Measurements from ENCODE around the gene SENP3. TPM values are rescaled to one million over a fixed set of nuclear protein-coding genes. Genes with fewer than 3 reads are reported as not detected.
"Not testable (repeated sequence)": the region's sequence is repeated elsewhere in the genome, so short reads cannot be mapped to it uniquely, and the experiment has no call there.

Gene SENP3
- total and polyA plus RNA-seq, 2 experiments from 2014 or later: 1.9 to 82.5 TPM

DNA sequence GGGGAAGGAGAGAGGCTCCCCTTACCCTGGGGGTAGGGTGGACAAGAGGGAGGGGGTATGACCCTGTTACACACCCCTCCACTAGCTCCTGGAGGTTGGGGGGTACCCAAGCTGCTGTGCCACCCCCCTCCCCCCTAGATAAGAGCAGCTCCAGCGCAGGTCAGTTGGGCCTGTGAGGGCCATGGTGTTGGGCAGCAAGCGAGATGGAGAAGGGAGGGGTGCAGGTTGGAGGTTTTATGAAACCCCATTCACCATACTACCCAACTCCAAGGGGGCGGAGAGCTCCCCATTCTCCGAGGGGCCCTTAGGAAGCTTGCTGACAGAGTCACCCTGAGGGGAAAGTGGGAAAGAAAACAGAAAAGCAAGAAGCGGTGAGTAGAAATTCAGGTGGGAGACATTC, 29.9 kb downstream of the SENP3 start:
- Histone ChIP-seq H3K79me2 (ENCODE audit: insufficient read depth) (no peaks in the 10 kb centered on the region; the same call in 1 of the 2 replicates), H3K4me2 (ENCODE audit: unreplicated experiment) (no peak overlapping the region), H3K36me3 (ENCODE audit: low read depth) (peaks cover 42% of the 10 kb centered on the region), H3K9me2 (ENCODE audit: insufficient read depth) (no peaks in the 10 kb centered on the region), H3K9me3 (ENCODE audit: low read depth) (no peaks in the 10 kb centered on the region), H3K27me3 (replicated peaks; ENCODE audit: insufficient read depth) (no peaks in the 10 kb centered on the region), H3K4me3 (no peak overlapping the region), H2AFZ (no peak overlapping the region), H3F3A (ENCODE audit: insufficient read depth) (peaks cover 38% of the 10 kb centered on the region), H4K20me1 (ENCODE audit: insufficient read depth) (no peaks in the 10 kb centered on the region), H3K27ac (no peak overlapping the region), H3K4me1 (ENCODE audit: insufficient read depth) (peaks cover 34% of the 10 kb centered on the region), H3K9ac (no peak overlapping the region)
- TF ChIP-seq EZH2 (IDR thresholded peaks at IDR 0.05; ENCODE audit: insufficient read depth, poor library complexity, severe bottlenecking) (no peak), EZH2phosphoT487 (IDR thresholded peaks at IDR 0.05; ENCODE audit: insufficient read depth, low read depth) (no peak)
- 88% methylated on average over 5 of the region's 5 CpGs for WGBS, 2 experiments (ENCODE audit: low coverage in 1 of 2, low lambda C conversion rate in 2 of 2, missing lambda C conversion rate in 2 of 2)
- DNase-seq: no peak
- in situ Hi-C loops (cut with MboI): no loop called here

DNA sequence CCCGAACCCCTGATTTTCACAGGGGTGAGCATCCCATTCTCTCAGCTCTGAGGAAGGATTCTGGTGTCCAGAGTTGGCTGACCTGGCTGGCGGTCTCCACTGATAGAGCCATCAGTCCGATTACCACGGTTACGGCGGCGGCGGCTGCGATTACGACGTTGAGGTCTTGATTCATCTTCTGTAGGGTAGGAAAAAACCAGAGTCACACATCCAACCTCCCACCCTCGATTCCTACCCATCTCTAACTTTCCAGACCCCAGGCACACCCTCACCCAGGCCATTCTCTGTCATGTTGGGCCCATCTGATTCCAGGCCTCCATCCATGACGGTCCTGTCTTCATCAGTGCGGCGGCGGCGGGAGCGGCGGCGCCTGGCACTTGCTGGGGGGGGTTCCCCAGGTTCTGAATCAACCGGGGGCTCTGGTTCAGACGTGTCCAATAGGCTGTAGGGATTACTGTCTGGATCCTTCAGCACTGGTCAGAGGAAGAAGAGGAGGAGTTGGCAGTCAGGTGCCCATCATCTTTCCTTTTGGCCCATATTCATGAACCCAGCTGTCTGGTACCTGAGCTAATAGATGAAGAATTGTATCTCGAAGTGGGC, 30.8 kb downstream of the SENP3 start:
- 90 to 91% methylated on average over 22 to 23 of the region's 23 CpGs for WGBS, 2 experiments (ENCODE audit: low coverage in 1 of 2, low lambda C conversion rate in 2 of 2, missing lambda C conversion rate in 2 of 2)
- Histone ChIP-seq H3K36me3 (ENCODE audit: low read depth) (peaks cover 50% of the 10 kb centered on the region), H3K4me3 (no peak overlapping the region), H3K79me2 (ENCODE audit: insufficient read depth) (no peaks in the 10 kb centered on the region; the same call in none of the 2 replicates), H2AFZ (no peak overlapping the region), H3K9me2 (ENCODE audit: insufficient read depth) (no peaks in the 10 kb centered on the region), H3F3A (ENCODE audit: insufficient read depth) (peaks cover 31% of the 10 kb centered on the region), H4K20me1 (ENCODE audit: insufficient read depth) (no peaks in the 10 kb centered on the region), H3K27me3 (replicated peaks; ENCODE audit: insufficient read depth) (no peaks in the 10 kb centered on the region), H3K4me1 (ENCODE audit: insufficient read depth) (peaks cover 28% of the 10 kb centered on the region), H3K4me2 (ENCODE audit: unreplicated experiment) (no peak overlapping the region), H3K9ac (no peak overlapping the region), H3K9me3 (ENCODE audit: low read depth) (no peaks in the 10 kb centered on the region), H3K27ac (no peak overlapping the region)
- in situ Hi-C loops (cut with MboI): no loop called here
- DNase-seq: no peak
- no peak for TF ChIP-seq EZH2phosphoT487 (IDR thresholded peaks at IDR 0.05; ENCODE audit: insufficient read depth, low read depth)
- TF ChIP-seq EZH2 (IDR thresholded peaks at IDR 0.05; ENCODE audit: insufficient read depth, poor library complexity, severe bottlenecking): no peak

- no peaks in the 10 kb centered on the region for H3K9me2 ChIP-seq (ENCODE audit: insufficient read depth)
- no peaks in the 10 kb centered on the region for H4K20me1 ChIP-seq (ENCODE audit: insufficient read depth)
- H3K4me2 ChIP-seq (ENCODE audit: unreplicated experiment): no peak overlapping the region
- H3K27ac ChIP-seq: no peak overlapping the region
- H3K79me2 ChIP-seq (ENCODE audit: insufficient read depth): no peaks in the 10 kb centered on the region; the same call in none of the 2 replicates
- no peak overlapping the region for H2AFZ ChIP-seq
- peaks cover 23% of the 10 kb centered on the region for H3F3A ChIP-seq (ENCODE audit: insufficient read depth)
- H3K36me3 ChIP-seq (ENCODE audit: low read depth): peaks cover 53% of the 10 kb centered on the region
- H3K9ac ChIP-seq: no peak overlapping the region
- DNase-seq: no peak
- H3K27me3 ChIP-seq (replicated peaks; ENCODE audit: insufficient read depth): no peaks in the 10 kb centered on the region
- in situ Hi-C loops (cut with MboI): no loop called here
- no peak overlapping the region for H3K4me3 ChIP-seq
- H3K9me3 ChIP-seq (ENCODE audit: low read depth): no peaks in the 10 kb centered on the region
- peaks cover 20% of the 10 kb centered on the region for H3K4me1 ChIP-seq (ENCODE audit: insufficient read depth)
- TF ChIP-seq EZH2 (IDR thresholded peaks at IDR 0.05; ENCODE audit: insufficient read depth, poor library complexity, severe bottlenecking): no peak
- TF ChIP-seq EZH2phosphoT487 (IDR thresholded peaks at IDR 0.05; ENCODE audit: insufficient read depth, low read depth): no peak
- 77 to 78% methylated on average over 12 of the region's 12 CpGs for WGBS, 2 experiments (ENCODE audit: low coverage in 1 of 2, low lambda C conversion rate in 2 of 2, missing lambda C conversion rate in 2 of 2)
Measured at GRCh38 chr17:7593296-7593695, 31.6 kb downstream of the SENP3 start.

DNA sequence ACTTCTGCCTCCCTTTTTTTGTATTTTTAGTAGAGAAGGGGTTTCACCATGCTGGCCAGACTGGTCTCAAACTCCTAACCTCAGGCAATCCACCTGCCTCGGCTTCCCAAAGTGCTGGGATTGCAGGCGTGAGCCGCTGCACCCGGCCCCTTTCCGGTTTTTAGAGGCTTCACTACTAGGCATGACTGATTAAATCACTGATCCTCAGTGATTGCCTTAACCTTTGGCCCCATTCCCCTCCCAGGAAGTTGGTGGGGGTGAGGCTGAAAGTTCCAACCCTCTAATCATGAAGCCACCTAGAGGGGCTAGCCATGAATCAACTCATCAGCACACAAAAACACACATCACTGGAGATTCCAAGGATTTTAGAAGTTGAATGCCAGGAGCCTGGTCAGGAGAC, 35.8 kb downstream of the SENP3 start:
- H3K36me3 ChIP-seq (ENCODE audit: low read depth): peaks cover 74% of the 10 kb centered on the region

More for the DNA sequence above, 35.8 kb downstream of the SENP3 start:
- H3K4me3 ChIP-seq; DNase-seq; H3K27ac ChIP-seq; H3K9me3 ChIP-seq (ENCODE audit: low read depth); H3K4me2 ChIP-seq (ENCODE audit: unreplicated experiment); H3K9ac ChIP-seq; H3K27me3 ChIP-seq (replicated peaks; ENCODE audit: insufficient read depth); H3K4me1 ChIP-seq (ENCODE audit: insufficient read depth); H2AFZ ChIP-seq; in situ Hi-C loops (cut with MboI); H4K20me1 ChIP-seq (ENCODE audit: insufficient read depth); H3K9me2 ChIP-seq (ENCODE audit: insufficient read depth): not testable (repeated sequence)
- 97 to 98% methylated on average over 5 of the region's 5 CpGs for WGBS, 2 experiments (ENCODE audit: low coverage in 1 of 2, low lambda C conversion rate in 2 of 2, missing lambda C conversion rate in 2 of 2)
- Histone ChIP-seq H3F3A (ENCODE audit: insufficient read depth) (peaks cover 15% of the 10 kb centered on the region), H3K79me2 (ENCODE audit: insufficient read depth) (peaks cover 11% of the 10 kb centered on the region)
